ENCODE results near the gene TUBD1. TPM values are rescaled to one million over a fixed set of nuclear protein-coding genes. Genes with fewer than 3 reads are reported as not detected.

TUBD1 gene
- total and polyA plus RNA-seq, 4 donors: 2.1 to 12.7 (median 6.0) TPM

DNA sequence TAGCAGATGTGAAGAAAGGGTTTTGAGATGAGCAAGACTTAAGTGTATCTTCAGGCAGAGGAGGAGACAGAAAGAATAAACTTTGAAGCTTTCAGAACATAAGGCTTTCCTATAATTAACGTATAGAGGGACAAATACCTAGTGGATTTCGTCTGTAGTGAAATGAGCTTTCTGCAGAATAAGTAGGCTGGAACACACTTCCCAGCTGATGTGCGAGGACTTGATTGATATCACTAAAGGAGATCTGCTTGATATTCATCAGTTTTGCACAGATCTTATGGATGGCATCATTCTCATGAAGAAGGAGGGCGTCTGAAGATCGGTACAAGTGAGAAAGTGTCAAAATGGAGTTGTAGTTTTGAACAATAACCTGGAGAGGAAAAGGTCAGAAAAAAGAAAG, 14.8 kb downstream of the TUBD1 start (continued):
- TF ChIP-seq, protein P1, sequence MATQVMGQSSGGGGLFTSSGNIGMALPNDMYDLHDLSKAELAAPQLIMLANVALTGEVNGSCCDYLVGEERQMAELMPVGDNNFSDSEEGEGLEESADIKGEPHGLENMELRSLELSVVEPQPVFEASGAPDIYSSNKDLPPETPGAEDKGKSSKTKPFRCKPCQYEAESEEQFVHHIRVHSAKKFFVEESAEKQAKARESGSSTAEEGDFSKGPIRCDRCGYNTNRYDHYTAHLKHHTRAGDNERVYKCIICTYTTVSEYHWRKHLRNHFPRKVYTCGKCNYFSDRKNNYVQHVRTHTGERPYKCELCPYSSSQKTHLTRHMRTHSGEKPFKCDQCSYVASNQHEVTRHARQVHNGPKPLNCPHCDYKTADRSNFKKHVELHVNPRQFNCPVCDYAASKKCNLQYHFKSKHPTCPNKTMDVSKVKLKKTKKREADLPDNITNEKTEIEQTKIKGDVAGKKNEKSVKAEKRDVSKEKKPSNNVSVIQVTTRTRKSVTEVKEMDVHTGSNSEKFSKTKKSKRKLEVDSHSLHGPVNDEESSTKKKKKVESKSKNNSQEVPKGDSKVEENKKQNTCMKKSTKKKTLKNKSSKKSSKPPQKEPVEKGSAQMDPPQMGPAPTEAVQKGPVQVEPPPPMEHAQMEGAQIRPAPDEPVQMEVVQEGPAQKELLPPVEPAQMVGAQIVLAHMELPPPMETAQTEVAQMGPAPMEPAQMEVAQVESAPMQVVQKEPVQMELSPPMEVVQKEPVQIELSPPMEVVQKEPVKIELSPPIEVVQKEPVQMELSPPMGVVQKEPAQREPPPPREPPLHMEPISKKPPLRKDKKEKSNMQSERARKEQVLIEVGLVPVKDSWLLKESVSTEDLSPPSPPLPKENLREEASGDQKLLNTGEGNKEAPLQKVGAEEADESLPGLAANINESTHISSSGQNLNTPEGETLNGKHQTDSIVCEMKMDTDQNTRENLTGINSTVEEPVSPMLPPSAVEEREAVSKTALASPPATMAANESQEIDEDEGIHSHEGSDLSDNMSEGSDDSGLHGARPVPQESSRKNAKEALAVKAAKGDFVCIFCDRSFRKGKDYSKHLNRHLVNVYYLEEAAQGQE (IDR thresholded peaks at IDR 0.05): no peak
- TF ChIP-seq, protein P2, sequence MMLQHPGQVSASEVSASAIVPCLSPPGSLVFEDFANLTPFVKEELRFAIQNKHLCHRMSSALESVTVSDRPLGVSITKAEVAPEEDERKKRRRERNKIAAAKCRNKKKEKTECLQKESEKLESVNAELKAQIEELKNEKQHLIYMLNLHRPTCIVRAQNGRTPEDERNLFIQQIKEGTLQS (IDR thresholded peaks at IDR 0.05): no peak

DNA sequence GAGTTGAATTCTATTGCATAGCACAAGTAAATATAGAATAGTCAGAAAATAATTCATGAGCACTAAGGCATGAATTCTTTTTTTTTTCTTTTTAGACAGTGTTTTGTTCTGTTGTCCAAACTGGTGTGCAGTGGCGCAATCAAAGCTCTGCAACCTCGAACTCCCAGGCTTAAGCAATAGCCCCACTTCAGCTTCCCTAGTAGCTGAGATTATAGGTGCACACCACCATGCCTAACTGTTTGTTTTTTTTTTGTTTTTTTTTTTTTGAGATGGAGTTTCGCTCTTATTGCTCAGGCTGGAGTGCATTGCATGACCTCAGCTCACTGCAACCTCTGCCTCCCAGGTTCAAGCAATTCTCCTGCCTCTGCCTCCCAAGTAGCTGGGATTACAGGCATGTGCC, 16.6 kb downstream of the TUBD1 start:
- 69% methylated on average over 3 of the region's 3 CpGs for WGBS
- DNase-seq (ENCODE audit: low spot score): no peak
- peaks cover 3 to 29% (median 13%) of the 10 kb centered on the region in 4 donors for H3K36me3 ChIP-seq (ENCODE audit: control insufficient read depth in 4 of 4, insufficient read depth in 3 of 4, low read depth in 1 of 4, low read length in 3 of 4)
- H3K9me3 ChIP-seq (ENCODE audit: control insufficient read depth in 4 of 4, low read length in 3 of 4): no peaks in the 10 kb centered on the region
- H3K9ac ChIP-seq (ENCODE audit: low read depth in 1 of 2, low read length in 2 of 2): no peak overlapping the region
- H3K27me3 ChIP-seq (ENCODE audit: control insufficient read depth in 4 of 4, insufficient read depth in 4 of 4, low read length in 3 of 4): no peaks in the 10 kb centered on the region
- H3K27ac ChIP-seq (ENCODE audit: low read depth in 1 of 2, low read length in 2 of 2): no peak overlapping the region
- no peak overlapping the region for H3K4me3 ChIP-seq (ENCODE audit: low read depth in 1 of 3, low read length in 3 of 3)
- TF ChIP-seq SP1 (IDR thresholded peaks at IDR 0.05): no peak
- TF ChIP-seq, protein P3, sequence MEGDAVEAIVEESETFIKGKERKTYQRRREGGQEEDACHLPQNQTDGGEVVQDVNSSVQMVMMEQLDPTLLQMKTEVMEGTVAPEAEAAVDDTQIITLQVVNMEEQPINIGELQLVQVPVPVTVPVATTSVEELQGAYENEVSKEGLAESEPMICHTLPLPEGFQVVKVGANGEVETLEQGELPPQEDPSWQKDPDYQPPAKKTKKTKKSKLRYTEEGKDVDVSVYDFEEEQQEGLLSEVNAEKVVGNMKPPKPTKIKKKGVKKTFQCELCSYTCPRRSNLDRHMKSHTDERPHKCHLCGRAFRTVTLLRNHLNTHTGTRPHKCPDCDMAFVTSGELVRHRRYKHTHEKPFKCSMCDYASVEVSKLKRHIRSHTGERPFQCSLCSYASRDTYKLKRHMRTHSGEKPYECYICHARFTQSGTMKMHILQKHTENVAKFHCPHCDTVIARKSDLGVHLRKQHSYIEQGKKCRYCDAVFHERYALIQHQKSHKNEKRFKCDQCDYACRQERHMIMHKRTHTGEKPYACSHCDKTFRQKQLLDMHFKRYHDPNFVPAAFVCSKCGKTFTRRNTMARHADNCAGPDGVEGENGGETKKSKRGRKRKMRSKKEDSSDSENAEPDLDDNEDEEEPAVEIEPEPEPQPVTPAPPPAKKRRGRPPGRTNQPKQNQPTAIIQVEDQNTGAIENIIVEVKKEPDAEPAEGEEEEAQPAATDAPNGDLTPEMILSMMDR (IDR thresholded peaks at IDR 0.05; ENCODE audit: low read depth, low read length, missing input control): no peak
- TF ChIP-seq RAD21 (IDR thresholded peaks at IDR 0.05): no peak
- no peak for TF ChIP-seq YY1 (IDR thresholded peaks at IDR 0.05)
- TF ChIP-seq RXRA (IDR thresholded peaks at IDR 0.05): no peak
- TF ChIP-seq JUND (IDR thresholded peaks at IDR 0.05): no peak
- TF ChIP-seq NR2F2 (IDR thresholded peaks at IDR 0.05): no peak
- TF ChIP-seq HNF4A (conservative IDR thresholded peaks at IDR 0.05): no peak
- TF ChIP-seq EGR1 (IDR thresholded peaks at IDR 0.05; ENCODE audit: low read depth in 2 of 2): no peak
- TF ChIP-seq, protein P2 (IDR thresholded peaks at IDR 0.05): no peak
- TF ChIP-seq FOXA1 (IDR thresholded peaks at IDR 0.05): no peak
- TF ChIP-seq, protein P4, sequence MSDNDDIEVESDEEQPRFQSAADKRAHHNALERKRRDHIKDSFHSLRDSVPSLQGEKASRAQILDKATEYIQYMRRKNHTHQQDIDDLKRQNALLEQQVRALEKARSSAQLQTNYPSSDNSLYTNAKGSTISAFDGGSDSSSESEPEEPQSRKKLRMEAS (IDR thresholded peaks at IDR 0.05): no peak
- TF ChIP-seq TAF1 (conservative IDR thresholded peaks at IDR 0.05): no peak
- no peak for TF ChIP-seq FOXA2 (IDR thresholded peaks at IDR 0.05)
- TF ChIP-seq, protein P1 (IDR thresholded peaks at IDR 0.05): no peak
- TF ChIP-seq, protein P5, sequence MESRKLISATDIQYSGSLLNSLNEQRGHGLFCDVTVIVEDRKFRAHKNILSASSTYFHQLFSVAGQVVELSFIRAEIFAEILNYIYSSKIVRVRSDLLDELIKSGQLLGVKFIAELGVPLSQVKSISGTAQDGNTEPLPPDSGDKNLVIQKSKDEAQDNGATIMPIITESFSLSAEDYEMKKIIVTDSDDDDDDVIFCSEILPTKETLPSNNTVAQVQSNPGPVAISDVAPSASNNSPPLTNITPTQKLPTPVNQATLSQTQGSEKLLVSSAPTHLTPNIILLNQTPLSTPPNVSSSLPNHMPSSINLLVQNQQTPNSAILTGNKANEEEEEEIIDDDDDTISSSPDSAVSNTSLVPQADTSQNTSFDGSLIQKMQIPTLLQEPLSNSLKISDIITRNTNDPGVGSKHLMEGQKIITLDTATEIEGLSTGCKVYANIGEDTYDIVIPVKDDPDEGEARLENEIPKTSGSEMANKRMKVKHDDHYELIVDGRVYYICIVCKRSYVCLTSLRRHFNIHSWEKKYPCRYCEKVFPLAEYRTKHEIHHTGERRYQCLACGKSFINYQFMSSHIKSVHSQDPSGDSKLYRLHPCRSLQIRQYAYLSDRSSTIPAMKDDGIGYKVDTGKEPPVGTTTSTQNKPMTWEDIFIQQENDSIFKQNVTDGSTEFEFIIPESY (IDR thresholded peaks at IDR 0.05): no peak
- no peak for TF ChIP-seq GABPA (IDR thresholded peaks at IDR 0.05 in 1 of 2, conservative IDR thresholded peaks at IDR 0.05 in 1 of 2)
- no peak for TF ChIP-seq HNF4G (IDR thresholded peaks at IDR 0.05)
- H3K4me1 ChIP-seq (ENCODE audit: control insufficient read depth in 4 of 4, insufficient read depth in 4 of 4, low read length in 3 of 4): no peaks in the 10 kb centered on the region

Measured in liver (tissue), 9 donors.